GM12878 (cell line): Measurements from ENCODE around the gene ELAVL2. TPM values are rescaled to one million over a fixed set of nuclear protein-coding genes. Genes with fewer than 3 reads are reported as not detected.

Source experiments
- ATAC-seq: fragments of 200-7000 bp; cut with Tn5 transposase; 3 replicates; pipeline ENCODE4 v1.9.1; 2020; ENCODE audit warnings: mild to moderate bottlenecking, moderate library complexity
- BruUV-seq: library from RNA; stranded (reverse); fragments of 400-500 nt; replicated peaks from 2 replicates; lab custom pipeline; 2021; lab: Mats Ljungman, UMichigan
- CTCF ChIA-PET: fragments of 300-600 bp; sonication (Branson Sonifier 250); formaldehyde crosslinking; extraction: SDS; loops from one replicate; lab custom pipeline; 2021; ENCODE audit warnings: inconsistent platforms; lab: Yijun Ruan, JAX
- POLR2A ChIA-PET: fragments of 350-600 bp; formaldehyde crosslinking; extraction: SDS; loops from one replicate; lab custom pipeline; 2021; ENCODE audit warnings: inconsistent platforms; lab: Charles Lee
- RAD21 ChIA-PET: fragments of 300-600 bp; sonication (Branson Sonifier 250); formaldehyde crosslinking; loops from one replicate; lab custom pipeline; 2023; ENCODE audit warnings: antibody characterized with exemption; ENCODE audit not compliant: unreplicated experiment; lab: Charles Lee
- SMC1A ChIA-PET: fragments of 300-600 bp; sonication (Branson Sonifier 250); formaldehyde crosslinking; loops from one replicate; lab custom pipeline; 2023; ENCODE audit not compliant: unreplicated experiment, uncharacterized antibody; lab: Charles Lee
- DNase-seq: peaks from one replicate; pipeline ENCODE4 v3.0.0-alpha.2; 2011; ENCODE audit warnings: low read depth, low spot score
- FAIRE-seq: peaks from 3 replicates; lab custom pipeline; 2011; peaks lifted over from hg19 to GRCh38; lab: Jason Lieb, UNC
- H2AFZ ChIP-seq: 2 replicates; pipeline ENCODE4 v1.6.0; 2011; ENCODE audit warnings: low read depth, low read length, control low read depth; ENCODE audit not compliant: control insufficient read depth
- H3K27ac ChIP-seq: 2 replicates; pipeline ENCODE4 v1.5.1; 2011; ENCODE audit warnings: control low read depth; ENCODE audit not compliant: control insufficient read depth, insufficient read depth
- H3K27me3 ChIP-seq, 2 experiments: replicated peaks in 1 of 2; 2 replicates each; pipeline versions ENCODE4 v1.6.0 to v1.6.1; 2011; ENCODE audit warnings: low read length in 1 of 2; ENCODE audit not compliant: control insufficient read depth in 2 of 2, insufficient read depth in 2 of 2
- H3K36me3 ChIP-seq, 2 experiments: 2 replicates each; pipeline ENCODE4 v1.5.1; 2011; ENCODE audit warnings: low read length in 1 of 2; ENCODE audit not compliant: control insufficient read depth in 2 of 2, insufficient read depth in 2 of 2
- H3K4me1 ChIP-seq: 2 replicates; pipeline ENCODE4 v1.6.1; 2011; ENCODE audit warnings: mild to moderate bottlenecking, low read length, moderate library complexity, mixed read lengths; ENCODE audit not compliant: control insufficient read depth, insufficient read depth
- H3K4me2 ChIP-seq: 2 replicates; pipeline ENCODE4 v1.6.0; 2011; ENCODE audit warnings: control low read depth; ENCODE audit not compliant: control insufficient read depth, insufficient read depth
- H3K4me3 ChIP-seq: fragments of 200-600 bp; sonication (generic); 2 replicates; pipeline ENCODE4 v1.5.1; 2016
- H3K79me2 ChIP-seq: 2 replicates; pipeline ENCODE4 v1.6.0; 2011; ENCODE audit warnings: low read length; ENCODE audit not compliant: control insufficient read depth, insufficient read depth
- H3K9ac ChIP-seq: 2 replicates; pipeline ENCODE4 v1.8.0; 2011; ENCODE audit warnings: low read length, control low read depth, mixed read lengths; ENCODE audit not compliant: control insufficient read depth, insufficient read depth
- H3K9me3 ChIP-seq: replicated peaks from 3 replicates; pipeline ENCODE4 v1.5.1; 2011; ENCODE audit warnings: mild to moderate bottlenecking, low read length; ENCODE audit not compliant: control insufficient read depth, insufficient read depth
- H4K20me1 ChIP-seq: 2 replicates; pipeline ENCODE4 v1.6.0; 2011; ENCODE audit not compliant: control insufficient read depth, insufficient read depth
- BACH1 ChIP-seq: fragments of 450-650 bp; IDR thresholded peaks from 2 replicates; pipeline ENCODE4 v1.6.1; 2017; ENCODE audit warnings: mild to moderate bottlenecking, borderline replicate concordance
- CBX5 ChIP-seq: sonication (generic); IDR thresholded peaks from 2 replicates; pipeline ENCODE4 v1.6.1; 2016; ENCODE audit warnings: low read depth, moderate library complexity, mild to moderate bottlenecking, inconsistent platforms
- CREM ChIP-seq: IDR thresholded peaks from 2 replicates; pipeline ENCODE4 v1.6.1; 2014; ENCODE audit warnings: antibody characterized with exemption, low read depth
- HCFC1 ChIP-seq: fragments of 150-350 bp; IDR thresholded peaks from 2 replicates; pipeline ENCODE4 v1.6.1; 2014; ENCODE audit warnings: low read length
- RELA ChIP-seq: fragments of 450-650 bp; IDR thresholded peaks from 2 replicates; pipeline ENCODE4 v1.8.0; 2014; ENCODE audit warnings: borderline replicate concordance; ENCODE audit not compliant: partially characterized antibody
- WGBS: methylation state at CpG from one replicate; pipeline ENCODE4 v1.1.6; 2016; ENCODE audit warnings: low lambda C conversion rate; ENCODE audit not compliant: insufficient replicate concordance, insufficient coverage; ENCODE audit errors: missing lambda C conversion rate; 5-methylcytosine and 5-hydroxymethylcytosine counted together
- in situ Hi-C: fragments of 300-500 bp; cut with MboI; formaldehyde crosslinking; loops from 9 replicates; pipeline ENCODE4 v1.14.3; 2018; ENCODE audit warnings: mixed read lengths
- intact Hi-C: fragments of 100-400 bp; cut with micrococcal nuclease; formaldehyde crosslinking; loops from one replicate; pipeline ENCODE4 v1.14.2; 2022; ENCODE audit not compliant: unreplicated experiment
- polyA plus RNA-seq, 11 experiments: library from polyadenylated mRNA; depleted of rRNA in 4 of 11; unstranded in 6 of 11; stranded (reverse) in 5 of 11; fragments of >200 nt; fragmentation: Nextera tagmentation in 4 of 11; fragmentation: Illumina TruSeq in 1 of 11; extraction: Ambion mirVana in 4 of 11; extraction: Trizol in 1 of 11; gene quantifications; 1 replicate in 1 of 11; 2 replicates in 10 of 11; pipeline versions ENCODE4 v1.2.1 to v1.2.3, GENCODE V29; 2011 to 2016; ENCODE audit warnings: inconsistent platforms in 2 of 11, missing spikeins in 2 of 11, low read depth in 1 of 11
- total RNA-seq, 4 experiments: library from RNA; depleted of rRNA in 3 of 4; stranded (reverse); fragments of >200 nt in 3 of 4; fragmentation: Illumina TruSeq in 1 of 4; extraction: Trizol in 1 of 4; gene quantifications; 2 replicates each; pipeline versions ENCODE4 v1.2.1 to v1.2.3, GENCODE V29; 2013 to 2021
- TF ChIP-seq, protein P1 (sequence below): fragments of 450-650 bp; formaldehyde crosslinking; IDR thresholded peaks from 2 replicates; pipeline ENCODE4 v1.5.0; 2022; ENCODE audit warnings: mild to moderate bottlenecking, missing genetic modification characterization
- TF ChIP-seq, protein P2 (sequence below): fragments of 450-650 bp; IDR thresholded peaks from 2 replicates; pipeline ENCODE4 v1.6.1; 2017; ENCODE audit warnings: borderline replicate concordance
- TF ChIP-seq, protein P3 (sequence below): IDR thresholded peaks from 2 replicates; pipeline ENCODE4 v1.6.1; 2012; ENCODE audit warnings: low read depth, low read length, improper control_type of control experiment
- TF ChIP-seq, protein P4 (sequence below): fragments of 450-650 bp; IDR thresholded peaks from 2 replicates; pipeline ENCODE4 v1.6.1; 2014; ENCODE audit warnings: mild to moderate bottlenecking

Gene ELAVL2
- total and polyA plus RNA-seq, 10 of the 15 experiments (the other 5 are each of a cell fraction or from before 2014, with no cell fraction given), result 0.24 to 2.6 (median 0.76) TPM

DNA sequence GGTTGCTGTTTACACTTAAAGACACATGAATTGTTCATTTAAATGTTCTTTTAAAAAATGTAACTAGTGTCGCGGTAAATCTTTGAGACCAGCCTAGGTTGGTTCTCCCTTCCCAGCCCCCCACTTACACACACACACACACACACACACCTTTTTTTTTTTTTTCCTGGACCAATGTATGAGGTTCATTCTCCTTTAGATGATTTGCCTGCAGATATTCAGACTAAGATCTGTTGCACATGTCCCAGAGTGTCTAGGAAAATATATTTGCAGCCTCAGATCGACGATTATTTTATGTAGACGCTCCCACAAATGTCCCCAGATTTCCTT is 4.4 kb upstream of the ELAVL2 start:
- RAD21 ChIA-PET, result no interaction called here
- in situ Hi-C loops (no loop called here), intact Hi-C loops (no loop called here)
- POLR2A ChIA-PET, result no interaction called here
- H3K9ac ChIP-seq, result no peak overlapping the region
- DNase-seq (no peak), ATAC-seq (no peak), FAIRE-seq (no peak)
- no peak overlapping the region for H3K4me3 ChIP-seq
- no peaks in the 10 kb centered on the region for H4K20me1 ChIP-seq
- H3K4me2 ChIP-seq, result no peak overlapping the region
- no peak overlapping the region for H2AFZ ChIP-seq
- no peaks in the 10 kb centered on the region for H3K9me3 ChIP-seq
- SMC1A ChIA-PET, result interaction anchor here (0.6 to 1.2 kb wide), 2 partner anchors 12 to 260 kb away, joined by 3 to 4 read pairs; no protein-coding TSS in a partner anchor
- H3K27me3 ChIP-seq, result no peaks in the 10 kb centered on the region
- no peaks in the 10 kb centered on the region for H3K79me2 ChIP-seq
- no peaks in the 10 kb centered on the region for H3K4me1 ChIP-seq
- TF ChIP-seq, protein P1, sequence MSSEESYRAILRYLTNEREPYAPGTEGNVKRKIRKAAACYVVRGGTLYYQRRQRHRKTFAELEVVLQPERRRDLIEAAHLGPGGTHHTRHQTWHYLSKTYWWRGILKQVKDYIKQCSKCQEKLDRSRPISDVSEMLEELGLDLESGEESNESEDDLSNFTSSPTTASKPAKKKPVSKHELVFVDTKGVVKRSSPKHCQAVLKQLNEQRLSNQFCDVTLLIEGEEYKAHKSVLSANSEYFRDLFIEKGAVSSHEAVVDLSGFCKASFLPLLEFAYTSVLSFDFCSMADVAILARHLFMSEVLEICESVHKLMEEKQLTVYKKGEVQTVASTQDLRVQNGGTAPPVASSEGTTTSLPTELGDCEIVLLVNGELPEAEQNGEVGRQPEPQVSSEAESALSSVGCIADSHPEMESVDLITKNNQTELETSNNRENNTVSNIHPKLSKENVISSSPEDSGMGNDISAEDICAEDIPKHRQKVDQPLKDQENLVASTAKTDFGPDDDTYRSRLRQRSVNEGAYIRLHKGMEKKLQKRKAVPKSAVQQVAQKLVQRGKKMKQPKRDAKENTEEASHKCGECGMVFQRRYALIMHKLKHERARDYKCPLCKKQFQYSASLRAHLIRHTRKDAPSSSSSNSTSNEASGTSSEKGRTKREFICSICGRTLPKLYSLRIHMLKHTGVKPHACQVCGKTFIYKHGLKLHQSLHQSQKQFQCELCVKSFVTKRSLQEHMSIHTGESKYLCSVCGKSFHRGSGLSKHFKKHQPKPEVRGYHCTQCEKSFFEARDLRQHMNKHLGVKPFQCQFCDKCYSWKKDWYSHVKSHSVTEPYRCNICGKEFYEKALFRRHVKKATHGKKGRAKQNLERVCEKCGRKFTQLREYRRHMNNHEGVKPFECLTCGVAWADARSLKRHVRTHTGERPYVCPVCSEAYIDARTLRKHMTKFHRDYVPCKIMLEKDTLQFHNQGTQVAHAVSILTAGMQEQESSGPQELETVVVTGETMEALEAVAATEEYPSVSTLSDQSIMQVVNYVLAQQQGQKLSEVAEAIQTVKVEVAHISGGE (CRISPR knock-in tag), result no peak
- TF ChIP-seq, protein P2, sequence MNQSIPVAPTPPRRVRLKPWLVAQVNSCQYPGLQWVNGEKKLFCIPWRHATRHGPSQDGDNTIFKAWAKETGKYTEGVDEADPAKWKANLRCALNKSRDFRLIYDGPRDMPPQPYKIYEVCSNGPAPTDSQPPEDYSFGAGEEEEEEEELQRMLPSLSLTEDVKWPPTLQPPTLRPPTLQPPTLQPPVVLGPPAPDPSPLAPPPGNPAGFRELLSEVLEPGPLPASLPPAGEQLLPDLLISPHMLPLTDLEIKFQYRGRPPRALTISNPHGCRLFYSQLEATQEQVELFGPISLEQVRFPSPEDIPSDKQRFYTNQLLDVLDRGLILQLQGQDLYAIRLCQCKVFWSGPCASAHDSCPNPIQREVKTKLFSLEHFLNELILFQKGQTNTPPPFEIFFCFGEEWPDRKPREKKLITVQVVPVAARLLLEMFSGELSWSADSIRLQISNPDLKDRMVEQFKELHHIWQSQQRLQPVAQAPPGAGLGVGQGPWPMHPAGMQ, result no peak
- TF ChIP-seq, protein P3, sequence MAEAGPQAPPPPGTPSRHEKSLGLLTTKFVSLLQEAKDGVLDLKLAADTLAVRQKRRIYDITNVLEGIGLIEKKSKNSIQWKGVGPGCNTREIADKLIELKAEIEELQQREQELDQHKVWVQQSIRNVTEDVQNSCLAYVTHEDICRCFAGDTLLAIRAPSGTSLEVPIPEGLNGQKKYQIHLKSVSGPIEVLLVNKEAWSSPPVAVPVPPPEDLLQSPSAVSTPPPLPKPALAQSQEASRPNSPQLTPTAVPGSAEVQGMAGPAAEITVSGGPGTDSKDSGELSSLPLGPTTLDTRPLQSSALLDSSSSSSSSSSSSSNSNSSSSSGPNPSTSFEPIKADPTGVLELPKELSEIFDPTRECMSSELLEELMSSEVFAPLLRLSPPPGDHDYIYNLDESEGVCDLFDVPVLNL, result no peak
- TF ChIP-seq HCFC1, result no peak
- TF ChIP-seq CREM, result no peak
- TF ChIP-seq CBX5, result no peak
- no peak for TF ChIP-seq BACH1
- no peak for TF ChIP-seq RELA
- TF ChIP-seq, protein P4, sequence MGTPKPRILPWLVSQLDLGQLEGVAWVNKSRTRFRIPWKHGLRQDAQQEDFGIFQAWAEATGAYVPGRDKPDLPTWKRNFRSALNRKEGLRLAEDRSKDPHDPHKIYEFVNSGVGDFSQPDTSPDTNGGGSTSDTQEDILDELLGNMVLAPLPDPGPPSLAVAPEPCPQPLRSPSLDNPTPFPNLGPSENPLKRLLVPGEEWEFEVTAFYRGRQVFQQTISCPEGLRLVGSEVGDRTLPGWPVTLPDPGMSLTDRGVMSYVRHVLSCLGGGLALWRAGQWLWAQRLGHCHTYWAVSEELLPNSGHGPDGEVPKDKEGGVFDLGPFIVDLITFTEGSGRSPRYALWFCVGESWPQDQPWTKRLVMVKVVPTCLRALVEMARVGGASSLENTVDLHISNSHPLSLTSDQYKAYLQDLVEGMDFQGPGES, result no peak
- no peaks in the 10 kb centered on the region for H3K36me3 ChIP-seq
- no peak overlapping the region for H3K27ac ChIP-seq
- CTCF ChIA-PET, result no interaction called here
- 15% methylated on average over 5 of the region's 5 CpGs for WGBS
- no TSS peak for BruUV-seq
